HG03354 (cell line): ENCODE measurements around the gene MOB3A.
A peak's percentile ranks its signal among the peaks of the same experiment; 100 is the strongest.
"Not testable (repeated sequence)": the region's sequence is repeated elsewhere in the genome, so short reads cannot be mapped to it uniquely, and the experiment has no call there.

Experiments used
- ATAC-seq: cut with Tn5 transposase; IDR thresholded peaks from one replicate; pipeline ENCODE4 v1.9.1; 2021; ENCODE audit warnings: mild to moderate bottlenecking; ENCODE audit not compliant: unreplicated experiment, poor library complexity, severe bottlenecking

MOB3A gene

GRCh38 chr19:2096034-2096479 lies at the start of gene MOB3A:
Gene MOB3A (minus strand): TSS chr19:2096326. CDS start chr19:2078560, 17,766 bp downstream.
- peak; percentile 35 for ATAC-seq

- ATAC-seq = no peak
These were observed 49.7 kb upstream of the MOB3A start for GRCh38 chr19:2145831-2146241.

GRCh38 chr19:2144190-2144589 lies 48.1 kb upstream of the MOB3A start:
- ATAC-seq = no peak

- ATAC-seq = no peak
These were observed 46.2 kb upstream of the MOB3A start for GRCh38 chr19:2142173-2142829.

GRCh38 chr19:2140138-2140569 lies 44.0 kb upstream of the MOB3A start:
- ATAC-seq = no peak

- no peak for ATAC-seq
These were observed 43.4 kb upstream of the MOB3A start for GRCh38 chr19:2139385-2140137.

- ATAC-seq = no peak
These were observed 42.1 kb upstream of the MOB3A start for GRCh38 chr19:2138061-2138728.

- ATAC-seq = no peak
These were observed 40.7 kb upstream of the MOB3A start for GRCh38 chr19:2136796-2137195.

GRCh38 chr19:2135474-2136402 lies 39.6 kb upstream of the MOB3A start:
- ATAC-seq = no peak

GRCh38 chr19:2132731-2133490 lies 36.8 kb upstream of the MOB3A start:
- no peak for ATAC-seq

GRCh38 chr19:2132191-2132590 lies 36.1 kb upstream of the MOB3A start:
- ATAC-seq = no peak

- not testable (repeated sequence) for ATAC-seq
These were observed 35.2 kb upstream of the MOB3A start for GRCh38 chr19:2131012-2131975.

GRCh38 chr19:2129892-2130770 lies 34.0 kb upstream of the MOB3A start:
- no peak for ATAC-seq

GRCh38 chr19:2129486-2129885 lies 33.4 kb upstream of the MOB3A start:
- no peak for ATAC-seq

GRCh38 chr19:2129022-2129421 lies 32.9 kb upstream of the MOB3A start:
- no peak for ATAC-seq

GRCh38 chr19:2128252-2128651 lies 32.1 kb upstream of the MOB3A start:
- ATAC-seq = not testable (repeated sequence)

GRCh38 chr19:2127758-2128157 lies 31.6 kb upstream of the MOB3A start:
- no peak for ATAC-seq
